Esophagus mucosa (tissue), 1 donor: Measurements from ENCODE around the gene PINK1. TPM values are rescaled to one million over a fixed set of nuclear protein-coding genes. Genes with fewer than 3 reads are reported as not detected.

Source experiments
- ATAC-seq: fragments of 200-7000 bp; cut with Tn5 transposase; one replicate; pipeline ENCODE4 v1.9.1; 2020
- total RNA-seq: library from RNA; stranded (reverse); gene quantifications from one replicate; pipeline ENCODE4 v1.2.4, GENCODE V29; 2023
- donor health status: DM: yes; HTN: yes; CAD: no.

Gene PINK1
- total RNA-seq, 1 donor from 2014 or later, result 36.8 TPM

DNA sequence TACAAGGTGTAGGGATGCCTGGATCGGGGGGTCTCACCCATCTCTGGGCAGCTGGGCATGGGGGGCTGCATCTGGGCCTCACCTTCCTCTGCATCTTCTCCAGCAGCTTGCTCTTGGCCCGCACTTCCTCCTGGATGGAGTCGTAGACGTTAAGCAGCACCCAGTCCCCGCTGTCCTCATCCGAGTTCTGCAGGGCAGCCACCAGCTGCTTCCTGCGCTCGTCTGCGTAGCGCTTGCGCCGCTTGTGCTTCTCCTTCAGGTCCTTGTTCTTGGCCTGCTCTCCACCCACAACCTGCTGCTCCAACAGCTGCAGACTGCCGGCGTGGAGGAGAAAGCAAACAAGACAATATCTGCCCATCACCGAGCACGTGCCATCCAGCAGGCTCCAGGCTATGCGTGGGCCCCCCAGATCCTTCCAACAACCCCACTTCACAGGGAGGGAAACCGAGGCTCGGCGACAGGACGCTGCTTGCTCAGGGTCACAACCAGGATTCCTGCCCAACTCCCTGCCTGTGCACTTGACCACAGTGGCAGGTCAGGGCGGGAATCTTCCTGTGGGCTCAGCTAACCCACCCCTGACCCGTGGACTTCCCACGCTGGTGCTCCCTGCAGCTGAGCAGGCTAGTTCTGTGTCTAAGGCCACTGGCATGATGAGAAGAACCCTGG, 49.4 kb downstream of the PINK1 start:
- no peak for ATAC-seq

DNA sequence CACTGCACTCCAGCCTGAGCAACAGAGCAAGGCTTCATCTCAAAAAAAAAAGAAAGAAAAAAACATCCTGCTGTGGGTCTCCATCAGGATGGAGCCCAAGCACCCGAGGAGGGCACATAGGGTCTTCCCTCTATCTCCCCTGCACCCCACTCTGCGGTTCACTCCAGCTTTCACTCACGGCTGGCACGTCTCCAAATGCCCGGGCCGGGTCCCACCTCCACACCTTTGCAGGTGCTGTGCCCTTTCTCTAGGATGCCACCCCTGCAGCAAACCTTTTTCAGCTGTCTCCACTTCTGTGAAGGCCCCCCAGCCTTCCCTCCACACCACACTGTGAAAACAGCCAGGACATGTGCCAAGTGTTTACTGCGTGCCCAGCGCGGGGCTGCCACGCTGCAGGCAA, 50.4 kb downstream of the PINK1 start:
- peak; percentile 6 for ATAC-seq

DNA sequence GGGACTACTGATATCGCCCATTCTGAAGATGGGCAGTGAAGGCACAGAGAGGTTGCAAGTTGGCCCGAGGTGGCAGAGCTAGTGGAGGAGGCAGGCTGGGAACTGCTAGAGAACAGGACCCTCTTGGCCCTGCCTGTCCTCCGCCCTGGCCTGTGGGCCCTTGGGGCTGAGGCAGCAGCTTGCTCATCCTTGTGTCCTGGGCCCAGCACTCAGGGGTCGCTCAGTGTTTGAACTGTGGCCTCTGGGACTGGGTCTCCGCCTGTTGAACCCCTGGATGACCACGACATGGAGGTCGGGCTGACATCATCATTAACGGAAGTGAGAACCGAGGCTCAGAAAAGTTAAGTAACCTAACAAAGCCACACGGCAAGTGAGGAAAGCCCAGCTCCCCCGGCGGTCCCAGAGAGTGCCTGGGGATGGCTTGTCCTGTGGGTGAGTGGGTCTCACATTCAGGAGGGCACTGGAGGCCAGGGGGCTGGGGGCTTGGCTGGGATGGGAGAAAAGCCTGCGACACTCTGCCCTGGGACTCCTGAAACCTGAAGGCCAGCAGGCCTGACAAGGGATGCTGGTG, 50.9 kb downstream of the PINK1 start:
- ATAC-seq, result no peak

DNA sequence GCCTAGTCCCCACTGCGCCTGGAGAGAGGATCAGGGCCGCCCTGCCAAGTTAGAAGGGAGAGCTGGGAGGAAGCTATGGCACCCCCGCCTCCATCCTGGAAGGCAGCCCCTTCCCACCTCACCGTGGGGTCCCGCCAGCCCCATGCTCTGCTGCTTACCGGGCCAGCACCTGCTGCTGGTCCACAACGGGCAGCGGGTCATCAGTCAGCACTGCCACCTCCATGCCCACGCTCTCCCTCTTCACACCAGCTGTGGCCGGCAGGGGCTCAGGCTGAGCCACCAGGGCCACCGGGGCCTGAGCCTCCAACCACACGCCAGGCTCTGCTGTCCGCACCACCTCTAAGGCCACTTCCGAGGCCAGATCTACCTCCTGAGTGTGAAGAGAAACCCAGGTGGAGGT, 51.4 kb downstream of the PINK1 start:
- no peak for ATAC-seq

DNA sequence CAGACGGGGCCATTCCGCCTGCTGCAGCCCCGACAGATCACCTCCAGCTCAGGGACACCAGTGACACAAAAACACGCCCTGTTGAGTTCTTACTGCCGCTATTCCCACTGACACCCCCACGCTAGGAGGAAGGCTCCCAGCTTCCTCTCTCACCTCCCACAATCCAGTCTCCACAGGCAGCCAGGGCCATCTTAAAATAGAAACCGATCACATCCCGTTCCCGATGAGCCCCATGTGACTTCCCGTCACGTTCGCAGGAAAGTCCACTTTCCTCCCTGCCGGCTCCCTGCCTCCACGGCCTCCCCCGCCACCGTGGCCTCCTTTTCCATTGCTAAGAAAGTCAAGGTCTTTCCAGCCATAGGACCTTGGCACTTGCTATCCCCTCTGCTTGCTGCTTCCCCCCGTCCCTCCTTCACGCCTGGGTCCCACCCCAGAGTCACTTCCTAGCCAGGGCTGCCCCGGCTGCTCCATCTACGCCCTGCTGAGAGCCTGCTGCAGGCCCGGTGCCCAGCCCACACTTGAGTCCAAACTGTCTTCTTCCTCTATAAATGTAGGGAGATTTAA, 51.9 kb downstream of the PINK1 start:
- ATAC-seq, result no peak

DNA sequence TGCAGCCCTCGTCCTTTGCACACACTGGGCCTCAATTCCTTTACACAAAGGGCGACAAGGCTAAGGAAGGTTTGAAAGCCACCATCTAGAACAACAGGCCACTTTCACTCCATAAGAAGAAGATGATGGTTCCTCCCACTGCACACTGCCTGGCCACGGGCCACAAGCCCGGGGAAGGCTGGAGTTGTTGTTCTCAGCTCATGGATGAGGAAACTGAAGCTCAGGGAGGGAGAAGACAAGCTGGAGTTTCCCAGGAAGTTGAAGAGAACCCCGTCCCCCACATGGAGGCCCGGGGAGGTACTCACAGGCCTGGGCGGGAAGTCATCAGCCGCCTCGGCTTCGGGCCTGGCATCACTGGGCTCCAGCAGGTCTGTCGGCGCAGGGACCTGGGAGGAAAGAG, 52.5 kb downstream of the PINK1 start:
- no peak for ATAC-seq

DNA sequence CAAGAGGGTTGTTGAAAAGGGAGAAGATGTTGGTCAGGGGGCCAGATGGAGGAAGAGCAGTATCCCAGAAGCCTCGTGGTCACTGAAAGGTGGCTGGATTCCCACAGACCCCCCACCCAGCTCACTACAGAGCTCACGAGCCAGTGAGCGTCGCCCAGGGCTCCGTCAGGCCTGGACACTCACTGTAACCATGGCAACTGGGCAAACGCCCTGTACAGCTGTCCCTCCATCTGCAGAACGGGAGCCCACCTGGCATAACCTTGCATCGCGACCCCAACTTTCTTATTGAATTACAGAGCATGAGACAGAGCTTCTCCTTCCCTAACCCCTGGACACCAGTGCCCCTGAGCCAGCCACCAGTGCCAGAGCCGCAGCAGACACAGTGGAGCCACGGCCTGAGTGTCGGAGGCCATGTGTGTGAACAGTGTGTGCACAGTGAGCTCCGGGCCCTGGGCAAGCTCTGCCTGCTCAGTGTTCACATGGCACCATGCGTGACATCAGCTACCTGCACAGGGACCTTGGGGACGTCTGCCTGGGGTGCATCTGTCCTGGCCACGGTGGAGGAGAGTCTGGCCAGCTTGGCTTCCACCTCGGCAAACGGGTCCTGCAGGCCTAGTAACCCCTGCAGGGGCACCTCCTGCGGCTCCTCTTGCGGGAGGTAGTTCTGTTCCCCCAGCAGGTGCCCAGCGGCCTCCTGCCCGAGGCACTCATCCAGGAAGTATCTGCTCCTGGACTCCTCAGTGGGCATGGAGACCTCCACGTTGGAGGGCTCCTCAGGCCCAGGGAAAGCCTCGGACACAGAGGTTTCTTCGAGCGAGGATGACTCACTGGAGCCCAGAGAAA, 53.8 kb downstream of the PINK1 start:
- ATAC-seq, result no peak

DNA sequence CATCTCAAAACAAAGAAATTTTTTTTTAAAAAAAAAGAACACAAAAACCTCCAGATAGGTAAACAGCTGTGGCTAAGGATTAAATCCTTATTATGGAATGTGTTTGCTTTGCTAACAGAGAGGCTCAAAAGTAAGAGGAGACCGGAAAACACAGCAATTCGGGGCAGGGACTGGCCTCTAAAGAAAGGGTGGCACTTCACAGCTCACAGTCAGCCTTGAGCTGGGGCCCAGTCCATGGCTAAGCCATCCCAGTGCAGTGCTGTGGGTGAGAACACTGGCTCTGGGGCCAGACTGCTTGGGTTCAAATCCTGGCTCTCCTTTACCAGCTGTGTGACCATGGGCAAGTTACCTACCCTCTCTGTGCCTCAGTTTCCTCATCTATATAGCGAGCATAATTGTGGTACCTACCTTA, 56.4 kb downstream of the PINK1 start:
- no peak for ATAC-seq

DNA sequence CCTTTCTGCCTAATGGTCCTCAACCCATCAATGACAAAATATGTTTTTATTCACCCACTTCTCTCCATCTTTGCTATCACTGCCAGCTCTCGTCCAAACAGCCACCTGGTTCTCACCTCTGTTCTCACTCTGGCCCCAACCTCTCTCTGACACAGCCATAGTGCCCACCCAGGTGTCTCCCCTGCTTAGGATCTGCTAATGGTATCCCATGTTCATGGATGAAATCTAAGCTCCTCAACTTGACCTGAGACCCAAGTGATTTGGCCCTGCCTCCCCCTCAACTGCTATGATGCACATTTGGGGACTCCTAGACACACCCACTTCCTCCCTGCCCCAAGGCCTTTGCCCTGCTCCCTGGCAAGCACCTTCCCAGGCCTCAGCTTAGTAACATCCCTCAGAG, 58.6 kb downstream of the PINK1 start:
- ATAC-seq, result no peak

DNA sequence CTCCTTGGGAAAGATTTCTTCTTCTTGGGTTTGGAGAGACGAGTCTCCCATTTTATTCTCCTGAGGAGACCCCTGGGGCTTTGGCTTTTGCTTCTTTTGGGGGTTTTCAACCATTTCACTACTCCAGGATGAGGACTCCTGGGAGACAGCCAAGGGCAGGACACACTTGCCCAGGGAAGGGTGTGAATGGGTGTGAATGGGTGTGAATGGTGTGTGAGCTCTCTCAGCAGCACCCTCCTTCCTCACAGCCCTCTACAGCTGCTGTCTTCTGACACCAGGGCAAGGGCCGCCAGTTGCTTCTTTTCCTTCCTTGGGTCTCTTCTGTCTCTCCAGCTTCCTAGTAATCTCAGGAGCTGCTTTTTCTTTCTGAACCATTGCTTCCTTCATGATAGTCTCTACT, 60.4 kb downstream of the PINK1 start:
- ATAC-seq, result no peak

DNA sequence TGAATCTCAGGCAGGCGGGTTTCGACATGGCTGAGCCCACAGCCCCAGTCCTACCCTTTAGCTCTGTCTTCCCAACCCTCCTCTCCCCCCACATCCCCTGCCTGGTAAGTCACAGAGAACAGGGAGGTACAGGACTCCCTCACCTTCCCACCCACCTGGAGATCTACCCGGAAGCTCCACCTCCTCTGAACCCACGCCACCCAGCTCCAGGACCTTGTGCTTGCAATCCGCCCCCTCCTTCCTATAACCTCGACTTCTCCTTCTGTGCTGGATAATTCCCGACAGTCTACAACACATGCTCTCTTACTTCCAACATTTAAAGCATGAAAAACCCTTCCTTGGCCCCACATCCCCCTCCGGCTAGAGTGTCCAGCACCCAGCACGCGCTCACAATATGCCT, 62.3 kb downstream of the PINK1 start:
- no peak for ATAC-seq

DNA sequence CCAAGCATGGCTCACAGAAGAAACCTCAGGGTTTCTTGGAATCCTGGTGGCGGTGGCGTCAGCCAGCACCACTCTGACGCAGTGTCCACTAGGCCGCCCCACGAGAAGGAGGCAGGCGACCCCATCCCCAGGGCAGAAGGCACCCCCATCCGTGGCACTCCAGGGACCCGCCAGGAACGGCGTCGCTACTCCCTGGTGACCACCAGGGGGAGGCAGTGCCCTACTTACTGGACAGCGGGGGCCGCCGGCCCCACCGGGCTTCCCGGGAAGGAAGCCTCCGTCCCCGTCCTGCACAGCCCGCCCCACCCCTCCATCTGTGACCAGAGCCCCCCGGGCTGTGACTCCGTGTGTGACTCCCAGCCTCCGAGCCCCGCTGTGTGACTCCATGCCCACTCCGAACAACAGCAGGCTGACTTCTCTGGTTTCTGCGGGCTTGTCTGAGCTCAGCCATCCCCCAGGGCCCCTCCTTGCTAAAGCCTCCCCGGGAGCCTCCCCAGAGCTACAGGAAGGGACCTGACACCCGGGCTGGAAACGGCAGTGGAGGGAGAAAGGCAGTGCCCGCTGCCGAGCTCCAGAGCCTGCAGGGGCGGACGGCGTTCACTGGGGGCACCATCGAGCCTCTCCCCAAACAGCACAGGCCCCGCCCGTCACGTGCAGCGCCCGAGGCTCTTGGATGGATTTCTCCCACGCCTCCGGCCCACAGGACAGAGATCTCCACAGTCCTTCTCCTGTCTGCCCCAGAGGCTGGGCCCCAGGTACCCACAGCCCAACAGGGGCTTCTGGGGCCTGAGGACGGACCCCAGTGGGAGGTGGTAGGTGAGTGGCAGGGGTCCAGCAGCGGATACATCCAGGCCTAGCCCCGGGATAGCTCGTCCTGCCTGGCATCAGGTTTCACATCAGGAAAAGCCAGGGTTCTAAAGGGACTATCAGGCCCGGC, 63.4 kb downstream of the PINK1 start:
- ATAC-seq, result peak; percentile 76

DNA sequence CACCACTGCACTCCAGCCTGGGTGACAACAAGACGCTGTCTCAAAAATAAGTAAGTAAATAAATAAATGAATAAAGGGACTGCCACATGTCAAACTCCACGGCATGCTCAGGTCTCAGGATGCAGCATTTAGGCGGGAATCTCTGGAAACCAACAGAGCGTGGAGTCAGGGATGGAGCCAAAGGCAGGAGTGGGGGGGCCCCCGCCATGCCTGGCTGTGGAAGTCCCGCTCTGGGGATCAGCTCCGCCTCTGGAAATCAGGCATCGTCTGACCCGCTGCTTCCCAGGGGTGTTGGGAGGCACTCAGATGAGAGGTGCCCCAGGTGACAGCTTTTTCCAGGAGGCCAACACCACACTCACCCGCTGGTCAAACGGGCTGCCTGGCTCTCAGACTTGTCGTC, 64.3 kb downstream of the PINK1 start:
- ATAC-seq, result no peak

DNA sequence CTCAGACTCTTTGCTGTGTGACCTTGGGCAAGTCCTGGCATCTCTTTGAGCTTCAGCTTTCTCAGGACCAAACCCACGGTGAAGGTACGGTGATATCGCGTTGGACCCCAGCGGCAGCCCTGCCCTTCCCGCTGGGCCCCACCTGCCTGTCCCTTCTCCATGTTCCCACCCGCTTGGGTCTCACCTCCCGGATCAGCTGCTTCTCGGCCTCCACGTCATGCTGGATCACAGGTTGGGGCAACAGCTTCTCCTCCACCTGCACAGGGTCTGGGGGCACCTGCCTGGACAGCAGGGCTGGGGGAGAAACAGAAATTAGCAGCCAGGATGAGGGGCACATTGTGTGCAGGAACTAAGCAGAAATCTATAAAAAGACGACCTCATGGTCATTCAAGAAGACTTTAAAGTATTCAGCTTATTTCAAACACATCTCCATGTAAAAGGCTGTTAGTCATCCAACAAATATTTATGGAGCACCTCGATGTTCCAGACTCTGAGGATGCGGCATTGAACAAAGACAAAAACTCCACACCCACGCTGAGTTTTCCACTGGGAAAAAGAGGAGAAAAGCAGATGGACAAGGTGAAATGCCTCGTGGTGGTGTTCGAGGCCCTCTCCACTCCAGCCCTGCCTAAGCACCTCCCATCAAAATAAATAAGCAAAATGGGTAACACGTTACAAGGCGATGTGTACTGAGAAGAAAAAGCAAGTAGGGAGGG, 65.1 kb downstream of the PINK1 start:
- no peak for ATAC-seq

DNA sequence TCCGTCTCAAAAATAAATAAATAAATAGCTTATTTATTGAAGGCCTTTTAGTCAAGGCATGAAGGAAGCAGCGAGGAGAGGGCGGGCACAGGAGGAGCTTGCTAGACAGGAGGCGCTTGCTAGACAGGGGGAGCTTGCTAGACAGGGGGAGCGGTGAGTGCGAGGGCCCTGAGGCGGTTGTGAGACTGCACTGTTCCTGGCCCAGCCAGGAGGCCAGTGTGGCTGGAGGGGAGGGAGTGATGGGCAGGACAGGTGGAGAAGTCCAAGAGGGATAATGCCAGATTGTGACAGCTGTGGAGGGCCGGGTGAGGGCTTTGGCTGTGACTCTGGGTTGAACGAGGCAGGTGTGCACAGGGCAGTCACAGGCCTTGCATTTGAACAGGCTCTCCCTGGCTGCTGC, 66.3 kb downstream of the PINK1 start:
- ATAC-seq, result peak; percentile 82

DNA sequence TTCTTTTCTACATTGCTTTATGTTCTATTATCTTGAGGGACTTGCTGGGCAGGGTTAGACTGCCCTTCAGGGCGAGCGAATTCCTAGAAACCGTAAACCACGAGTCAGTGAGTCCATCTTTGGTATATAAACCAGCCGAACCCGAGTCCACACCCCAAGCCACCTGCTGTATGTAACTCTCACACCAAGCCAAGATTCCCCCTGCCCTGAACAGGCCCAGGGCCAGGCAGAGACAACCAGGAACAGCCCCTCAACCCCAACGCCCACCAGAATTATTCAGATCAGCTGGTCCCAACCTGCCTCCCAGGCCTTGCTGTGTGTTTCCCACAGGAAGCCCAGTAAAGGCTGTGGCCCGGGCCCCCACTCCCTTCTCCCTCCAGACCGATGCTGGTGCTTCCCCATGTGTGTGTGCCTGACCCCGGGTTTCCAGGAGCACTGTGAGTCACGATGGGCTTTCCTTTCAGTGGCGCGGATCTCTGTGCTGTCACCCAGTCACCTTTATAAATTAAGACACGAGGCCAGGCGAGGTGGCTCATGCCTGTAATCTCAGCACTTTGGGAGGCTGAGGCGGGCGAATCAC, 67.5 kb downstream of the PINK1 start:
- no peak for ATAC-seq

Other genes starting within 250 kb of the PINK1 start
- gene CAMK2N1, start 147.2 kb upstream of the PINK1 start, total RNA-seq, result 7.7 TPM
- 17.1 TPM for gene MUL1, start 125.3 kb upstream of the PINK1 start, total RNA-seq
- gene FAM43B, start 80.9 kb upstream of the PINK1 start, total RNA-seq, result 0.12 TPM
- 97.6 TPM for gene CDA, start 44.4 kb upstream of the PINK1 start, total RNA-seq
- 134 TPM for gene DDOST, start 27.9 kb downstream of the PINK1 start, total RNA-seq
- 0.60 TPM for gene KIF17, start 84.5 kb downstream of the PINK1 start, total RNA-seq
- gene SH2D5, start 99.2 kb downstream of the PINK1 start, total RNA-seq, result 0.64 TPM
- gene HP1BP3, start 153.8 kb downstream of the PINK1 start, total RNA-seq, result 147 TPM